Activated CD8-positive, alpha-beta T cell treated with anti-CD3 and anti-CD28 coated beads for 36 hours (primary cell): ENCODE data around the gene TEX55. TPM values are rescaled to one million over a fixed set of nuclear protein-coding genes. Genes with fewer than 3 reads are reported as not detected.
"Not testable (repeated sequence)": the region's sequence is repeated elsewhere in the genome, so short reads cannot be mapped to it uniquely, and the experiment has no call there.

Source experiments
- ATAC-seq: fragments of 200-7000 bp; cut with Tn5 transposase; one replicate; pipeline ENCODE4 v1.10.0; 2021; ENCODE audit warnings: mild to moderate bottlenecking, moderate library complexity
- CTCF ChIA-PET: fragments of 350-600 bp; sonication (Branson Sonifier 250); formaldehyde crosslinking; loops from one replicate; lab custom pipeline; 2021; ENCODE audit warnings: antibody characterized with exemption; lab: Charles Lee
- POLR2A ChIA-PET: fragments of 350-600 bp; sonication (Branson Sonifier 250); formaldehyde crosslinking; loops from one replicate; lab custom pipeline; 2021; ENCODE audit warnings: antibody characterized with exemption; lab: Charles Lee
- DNase-seq: peaks from one replicate; pipeline ENCODE4 v3.0.0-alpha.2; 2020
- H3K27ac Mint-ChIP-seq: one replicate; pipeline ENCODE4 v1.8.0; 2021; ENCODE audit warnings: mild to moderate bottlenecking, mixed read lengths
- H3K27me3 Mint-ChIP-seq: one replicate; pipeline ENCODE4 v1.8.0; 2021; ENCODE audit warnings: mixed read lengths
- H3K36me3 Mint-ChIP-seq: one replicate; pipeline ENCODE4 v1.8.0; 2021; ENCODE audit warnings: low read depth, mixed read lengths
- H3K4me1 Mint-ChIP-seq: one replicate; pipeline ENCODE4 v1.8.0; 2021; ENCODE audit warnings: low read depth, mixed read lengths
- H3K4me3 Mint-ChIP-seq: one replicate; pipeline ENCODE4 v1.8.0; 2021; ENCODE audit warnings: mild to moderate bottlenecking, moderate library complexity, mixed read lengths
- H3K9me3 Mint-ChIP-seq: one replicate; pipeline ENCODE4 v1.8.0; 2021; ENCODE audit warnings: mixed read lengths
- intact Hi-C: fragments of 100-400 bp; cut with micrococcal nuclease; formaldehyde crosslinking; loops from one replicate; pipeline ENCODE4 v1.10.0; 2022
- total RNA-seq, 2 experiments: library from RNA; stranded (reverse); gene quantifications; one replicate each; pipeline ENCODE4 v1.2.3, GENCODE V29; 2021
- TF ChIP-seq, protein P1 (sequence below): fragments of 200-600 bp; IDR thresholded peaks from one replicate; pipeline ENCODE4 v1.8.0; 2022; ENCODE audit warnings: antibody characterized with exemption, mild to moderate bottlenecking

Gene TEX55
- total RNA-seq, 2 experiments from 2014 or later = not detected

DNA sequence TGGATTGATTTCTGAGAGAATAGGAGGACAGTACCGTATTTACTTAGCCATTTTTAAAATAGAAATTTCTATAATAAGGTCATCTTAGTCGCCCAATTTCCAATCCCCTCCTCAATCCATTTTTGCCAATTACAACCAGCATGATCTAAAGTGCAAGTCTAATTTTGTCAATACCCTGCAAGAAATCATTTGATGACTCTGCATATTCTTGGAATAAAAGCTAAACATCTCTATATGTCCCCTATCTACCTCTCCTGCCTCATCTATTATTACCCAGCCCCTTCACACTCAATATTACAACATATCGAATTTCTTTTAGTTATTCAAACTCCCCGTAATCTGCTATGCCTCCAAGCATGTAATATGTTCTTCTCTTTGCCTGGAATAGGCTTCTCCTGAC is 41.9 kb upstream of the TEX55 start:
- Mint-ChIP-seq H3K27ac (no peak overlapping the region), H3K4me3 (no peak overlapping the region), H3K36me3 (no peaks in the 10 kb centered on the region), H3K4me1 (no peaks in the 10 kb centered on the region), H3K27me3 (peaks cover 2% of the 10 kb centered on the region), H3K9me3 (no peaks in the 10 kb centered on the region)
- ATAC-seq (no peak), DNase-seq (no peak)
- TF ChIP-seq, protein P1, sequence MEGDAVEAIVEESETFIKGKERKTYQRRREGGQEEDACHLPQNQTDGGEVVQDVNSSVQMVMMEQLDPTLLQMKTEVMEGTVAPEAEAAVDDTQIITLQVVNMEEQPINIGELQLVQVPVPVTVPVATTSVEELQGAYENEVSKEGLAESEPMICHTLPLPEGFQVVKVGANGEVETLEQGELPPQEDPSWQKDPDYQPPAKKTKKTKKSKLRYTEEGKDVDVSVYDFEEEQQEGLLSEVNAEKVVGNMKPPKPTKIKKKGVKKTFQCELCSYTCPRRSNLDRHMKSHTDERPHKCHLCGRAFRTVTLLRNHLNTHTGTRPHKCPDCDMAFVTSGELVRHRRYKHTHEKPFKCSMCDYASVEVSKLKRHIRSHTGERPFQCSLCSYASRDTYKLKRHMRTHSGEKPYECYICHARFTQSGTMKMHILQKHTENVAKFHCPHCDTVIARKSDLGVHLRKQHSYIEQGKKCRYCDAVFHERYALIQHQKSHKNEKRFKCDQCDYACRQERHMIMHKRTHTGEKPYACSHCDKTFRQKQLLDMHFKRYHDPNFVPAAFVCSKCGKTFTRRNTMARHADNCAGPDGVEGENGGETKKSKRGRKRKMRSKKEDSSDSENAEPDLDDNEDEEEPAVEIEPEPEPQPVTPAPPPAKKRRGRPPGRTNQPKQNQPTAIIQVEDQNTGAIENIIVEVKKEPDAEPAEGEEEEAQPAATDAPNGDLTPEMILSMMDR = no peak
- intact Hi-C loops = no loop called here
- ChIA-PET POLR2A (no interaction called here), CTCF (interaction anchor here (0.9 to 5.3 kb wide), 4 partner anchors 20 to 220 kb away, joined by 3 to 46 read pairs (median 4); no protein-coding TSS in a partner anchor)

- intact Hi-C loops, DNase-seq, CTCF ChIA-PET, POLR2A ChIA-PET, H3K4me1 Mint-ChIP-seq, H3K36me3 Mint-ChIP-seq, ATAC-seq, H3K4me3 Mint-ChIP-seq, H3K27ac Mint-ChIP-seq: not testable (repeated sequence)
- peaks cover 20% of the 10 kb centered on the region for H3K9me3 Mint-ChIP-seq
- H3K27me3 Mint-ChIP-seq = peaks cover 11% of the 10 kb centered on the region
These were observed 27.6 kb upstream of the TEX55 start for GRCh38 chr3:119118330-119118729.

GRCh38 chr3:119120480-119120879 is 25.5 kb upstream of the TEX55 start:
- Mint-ChIP-seq H3K4me1 (no peaks in the 10 kb centered on the region), H3K4me3 (no peak overlapping the region), H3K27me3 (peaks cover 14% of the 10 kb centered on the region), H3K27ac (no peak overlapping the region), H3K9me3 (peaks cover 20% of the 10 kb centered on the region), H3K36me3 (peaks cover 3% of the 10 kb centered on the region)
- ChIA-PET CTCF (no interaction called here), POLR2A (no interaction called here)
- TF ChIP-seq, protein P1 = no peak
- DNase-seq = no peak
- ATAC-seq = no peak
- intact Hi-C loops = no loop called here

DNA sequence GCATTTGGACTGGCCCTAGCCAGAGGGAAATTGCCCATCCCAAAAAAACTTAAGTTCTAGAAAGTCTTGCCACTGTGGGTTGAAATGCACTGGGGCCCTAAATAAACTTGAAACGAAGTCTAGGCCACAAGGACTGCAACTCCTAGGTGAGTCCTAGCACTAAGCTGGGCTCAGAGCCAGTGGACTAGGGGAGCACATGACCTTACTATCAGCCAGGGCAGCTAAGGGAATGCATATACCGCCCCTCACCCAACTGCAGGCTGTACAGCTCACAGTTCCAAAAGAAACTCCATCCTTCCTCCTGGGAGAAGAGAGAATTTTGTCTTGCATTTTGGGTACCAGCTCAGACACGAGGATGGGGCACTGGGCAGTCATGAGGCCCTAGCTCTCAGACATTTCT is 23.6 kb upstream of the TEX55 start:
- no peak for ATAC-seq
- H3K4me1 Mint-ChIP-seq = no peaks in the 10 kb centered on the region
- peaks cover 16% of the 10 kb centered on the region for H3K9me3 Mint-ChIP-seq
- POLR2A ChIA-PET = no interaction called here
- peaks cover 20% of the 10 kb centered on the region for H3K27me3 Mint-ChIP-seq
- CTCF ChIA-PET = no interaction called here
- no peak overlapping the region for H3K27ac Mint-ChIP-seq
- TF ChIP-seq, protein P1 = no peak
- intact Hi-C loops = no loop called here
- peaks cover 3% of the 10 kb centered on the region for H3K36me3 Mint-ChIP-seq
- no peak for DNase-seq
- no peak overlapping the region for H3K4me3 Mint-ChIP-seq

GRCh38 chr3:119125342-119125741 is 20.6 kb upstream of the TEX55 start:
- no peak for ATAC-seq
- intact Hi-C loops = no loop called here
- DNase-seq = no peak
- POLR2A ChIA-PET = no interaction called here
- H3K27ac Mint-ChIP-seq = no peak overlapping the region
- CTCF ChIA-PET = interaction anchor here (1.5 kb wide), 1 partner anchor 116 kb away, joined by 3 read pairs; no protein-coding TSS in a partner anchor
- no peaks in the 10 kb centered on the region for H3K36me3 Mint-ChIP-seq
- no peaks in the 10 kb centered on the region for H3K9me3 Mint-ChIP-seq
- peaks cover 20% of the 10 kb centered on the region for H3K27me3 Mint-ChIP-seq
- TF ChIP-seq, protein P1 = no peak
- no peak overlapping the region for H3K4me3 Mint-ChIP-seq
- H3K4me1 Mint-ChIP-seq = no peaks in the 10 kb centered on the region
